HS-27A (cell line): ENCODE measurements around the gene USP6NL.

ENCODE experiments used
- DNase-seq: peaks from one replicate; pipeline ENCODE4 v3.0.0-alpha.2; 2012; ENCODE audit warnings: low read depth, missing footprints

Gene USP6NL

DNA sequence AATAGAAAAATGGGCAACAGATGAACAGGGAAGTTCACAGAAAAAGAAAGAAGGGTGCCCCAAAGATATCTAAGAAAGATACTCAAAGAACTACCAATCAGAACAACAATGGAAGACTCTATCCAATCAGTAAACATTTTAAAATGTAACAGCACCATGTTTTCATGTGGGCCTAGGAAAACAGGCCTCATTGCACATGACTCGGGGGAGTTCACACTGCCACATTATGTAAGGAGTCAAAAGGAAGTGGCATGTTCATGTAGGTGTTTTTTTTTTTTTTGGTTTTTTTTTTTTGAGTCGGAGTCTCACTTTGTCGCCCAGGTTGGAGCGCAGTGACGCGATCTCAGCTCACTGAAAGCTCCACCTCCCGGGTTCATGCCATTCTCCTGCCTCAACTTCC lies 132.2 kb downstream of the USP6NL start:
- no peak for DNase-seq

DNA sequence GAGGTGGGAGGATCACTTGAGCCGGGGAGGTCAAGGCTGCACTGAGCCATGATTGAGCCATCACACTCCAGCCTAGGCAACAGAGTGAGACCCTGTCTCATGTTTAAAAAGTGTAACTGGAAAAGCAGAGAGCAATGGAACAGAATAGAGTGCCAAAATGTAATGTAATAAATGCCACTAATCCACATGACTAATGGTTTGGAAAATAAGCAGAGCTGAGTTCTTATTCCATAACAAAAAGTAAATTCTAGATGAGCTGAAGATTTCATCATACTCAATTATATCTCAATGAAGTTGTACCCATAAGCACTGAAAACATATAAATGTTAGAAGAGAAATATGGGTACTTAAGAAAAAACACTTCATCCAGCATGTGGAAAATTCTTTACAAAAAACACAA lies 132.6 kb downstream of the USP6NL start:
- no peak for DNase-seq

DNA sequence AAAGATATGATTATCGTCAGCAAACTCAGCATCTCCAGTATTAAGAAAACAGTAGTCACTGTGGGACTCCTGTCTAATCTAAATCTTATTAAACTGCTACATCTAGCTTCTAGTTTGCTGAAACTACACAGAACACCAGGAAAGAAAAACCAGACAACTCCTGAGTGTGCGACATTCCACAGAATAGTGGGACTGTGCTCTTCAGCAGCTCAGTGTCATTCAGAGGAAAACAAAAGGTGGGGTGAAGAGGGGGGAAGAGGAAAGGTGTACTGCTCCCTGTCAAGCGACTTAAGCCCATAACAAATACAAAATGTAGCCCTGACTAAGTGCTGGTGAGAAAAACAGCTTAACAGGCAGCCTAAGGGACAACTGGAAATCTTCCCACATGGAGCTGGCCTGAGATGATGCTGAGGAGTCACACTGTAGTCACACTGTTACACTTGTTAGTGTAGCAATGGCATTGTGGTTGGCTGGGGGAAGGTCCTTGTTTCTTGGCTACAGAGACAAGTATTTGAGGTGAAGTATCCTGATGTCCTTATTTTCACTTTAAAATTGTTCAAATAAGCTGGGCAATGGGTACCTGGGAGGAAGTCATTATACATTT lies 135.5 kb downstream of the USP6NL start:
- no peak for DNase-seq

DNA sequence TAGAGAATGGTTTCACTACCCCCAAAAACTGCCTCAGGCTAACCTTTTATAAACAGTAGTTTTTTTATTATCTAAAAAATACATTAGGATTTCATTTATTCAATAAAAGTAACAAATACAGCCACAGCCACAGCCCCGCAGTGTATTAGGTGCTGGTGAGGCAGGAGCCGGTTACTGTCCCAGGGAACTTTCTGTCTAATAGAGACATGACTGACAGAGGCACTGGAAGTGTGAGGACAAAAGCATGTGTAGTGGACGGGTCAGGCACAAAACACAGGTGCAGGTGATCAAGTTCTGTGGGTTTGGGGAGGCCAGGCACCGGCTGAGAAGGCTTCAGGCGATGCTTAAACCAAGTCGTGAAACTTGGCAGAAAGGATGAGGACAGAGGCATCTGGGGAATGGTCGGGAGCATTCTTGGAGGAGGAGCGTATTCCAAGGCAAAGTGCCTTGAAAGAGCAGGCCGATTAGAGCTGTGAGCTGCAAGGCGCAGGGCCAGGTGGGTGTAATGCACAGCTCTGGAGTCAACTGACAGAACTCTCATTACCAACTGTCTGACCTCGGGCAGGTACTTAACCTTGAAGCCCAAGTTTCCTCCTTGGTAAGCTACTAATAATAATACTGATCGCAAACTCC lies 138.2 kb downstream of the USP6NL start:
- no peak for DNase-seq

DNA sequence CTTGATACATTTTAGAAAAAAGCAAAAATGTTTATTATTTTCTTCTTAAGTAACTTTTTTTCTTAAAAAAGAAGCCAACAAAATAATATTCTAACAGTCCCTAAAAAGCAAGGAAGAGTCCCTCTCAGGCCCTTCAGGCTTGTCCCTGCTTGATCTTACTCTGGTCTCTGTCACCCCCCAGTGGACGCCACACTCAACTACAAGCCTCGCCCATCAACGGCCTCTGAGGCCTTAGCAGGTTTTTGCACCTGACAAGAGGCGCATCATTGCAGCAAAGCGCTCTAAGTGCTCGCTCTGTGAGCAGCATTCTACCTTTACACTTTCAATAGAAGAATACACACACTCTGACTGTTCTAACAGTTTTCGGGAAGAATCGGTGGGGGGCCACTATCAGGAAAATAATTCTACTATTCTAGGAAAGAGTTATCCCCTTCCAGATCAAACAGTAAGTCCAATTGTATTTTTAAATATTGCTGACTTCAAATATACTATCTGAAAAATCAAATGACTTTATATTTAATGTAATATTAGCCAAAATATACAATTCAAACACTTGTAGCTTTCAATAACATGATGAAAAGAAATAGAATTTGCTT lies 139.2 kb downstream of the USP6NL start:
- DNase-seq: no peak

DNA sequence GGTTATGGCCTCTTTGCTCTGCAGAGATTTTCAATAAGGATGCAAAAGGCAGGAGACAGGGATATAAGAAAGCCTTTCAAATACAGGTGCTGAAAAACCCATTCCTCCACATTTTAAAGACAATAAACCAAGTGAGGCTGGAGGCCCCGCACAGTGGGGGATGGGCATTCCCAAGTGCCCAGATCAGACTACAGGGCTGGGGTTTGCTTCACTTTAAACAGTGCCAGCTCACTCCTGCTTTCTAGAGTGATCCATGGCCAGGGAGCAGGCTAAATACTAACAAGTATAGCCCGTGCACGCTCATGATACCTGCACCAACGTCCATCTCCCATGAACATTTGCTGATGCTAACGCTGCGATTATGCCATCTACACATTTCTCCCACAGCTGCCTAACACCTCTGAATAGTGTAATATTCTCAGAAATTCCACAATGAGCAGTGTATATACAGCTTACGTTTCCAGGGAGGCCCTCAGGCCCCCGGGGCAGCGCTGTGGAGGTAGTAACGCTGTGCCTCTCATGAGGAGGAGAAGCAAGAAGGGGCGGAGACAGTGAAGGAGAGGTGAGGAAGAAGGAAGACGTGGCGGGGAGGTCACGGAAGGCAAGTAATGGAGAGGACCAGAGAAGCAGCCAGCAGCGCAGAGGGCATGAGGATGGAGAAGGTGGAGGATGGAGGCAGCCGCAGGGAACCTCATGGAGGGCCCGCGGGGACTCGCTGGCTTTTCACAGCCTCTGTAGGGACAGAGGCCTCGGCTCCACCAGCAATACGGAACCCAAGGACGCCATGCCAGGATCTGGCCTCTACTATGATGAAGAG lies 141.7 kb downstream of the USP6NL start:
- no peak for DNase-seq

DNA sequence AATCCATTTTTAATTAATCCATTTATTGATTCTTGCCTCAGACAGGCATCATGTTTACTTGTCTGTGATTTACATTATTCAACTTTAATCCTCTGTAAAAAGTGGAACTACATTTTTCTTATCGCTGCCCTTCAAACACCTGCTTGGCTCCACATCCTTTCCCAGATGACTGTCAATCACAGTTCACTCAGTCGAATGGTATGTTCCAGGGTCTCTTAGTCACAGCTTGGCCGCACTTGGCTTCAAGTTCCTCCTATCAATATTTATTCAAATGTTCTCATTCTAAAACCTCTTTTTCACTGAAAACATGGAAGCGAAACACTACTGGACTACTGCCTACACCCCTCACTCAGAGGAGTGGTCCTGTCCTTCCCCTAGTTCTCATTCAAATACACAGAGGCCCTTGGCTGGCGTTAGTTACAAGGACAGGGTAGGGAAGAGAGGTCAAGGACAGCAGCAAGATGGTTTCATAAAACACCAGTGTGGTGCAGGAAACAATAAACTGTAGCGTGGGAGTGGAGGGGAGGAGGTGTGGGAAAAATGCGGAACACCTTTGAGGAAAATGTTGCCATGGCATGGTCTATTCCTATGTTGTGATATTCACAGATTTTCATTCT lies 143.2 kb downstream of the USP6NL start:
- no peak for DNase-seq

DNA sequence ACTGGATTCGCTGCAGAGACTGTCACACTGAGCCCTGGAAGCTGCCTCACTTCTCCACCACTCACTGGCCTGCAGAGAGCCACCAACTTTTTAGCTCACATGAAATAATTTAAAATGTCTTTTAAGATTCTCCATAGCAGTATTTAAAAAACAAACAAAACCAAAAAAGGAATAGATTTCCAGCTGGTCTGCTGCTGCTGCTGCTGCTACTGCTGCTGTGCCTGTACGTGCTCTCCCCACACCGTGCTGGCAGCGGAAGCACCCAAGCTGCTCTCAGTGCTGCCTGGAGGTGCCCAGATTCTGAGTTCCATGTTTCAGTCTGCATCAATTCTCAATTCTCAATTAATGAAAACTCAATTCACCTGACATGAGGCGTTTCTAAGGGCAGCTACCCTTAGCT lies 146.0 kb downstream of the USP6NL start:
- no peak for DNase-seq

DNA sequence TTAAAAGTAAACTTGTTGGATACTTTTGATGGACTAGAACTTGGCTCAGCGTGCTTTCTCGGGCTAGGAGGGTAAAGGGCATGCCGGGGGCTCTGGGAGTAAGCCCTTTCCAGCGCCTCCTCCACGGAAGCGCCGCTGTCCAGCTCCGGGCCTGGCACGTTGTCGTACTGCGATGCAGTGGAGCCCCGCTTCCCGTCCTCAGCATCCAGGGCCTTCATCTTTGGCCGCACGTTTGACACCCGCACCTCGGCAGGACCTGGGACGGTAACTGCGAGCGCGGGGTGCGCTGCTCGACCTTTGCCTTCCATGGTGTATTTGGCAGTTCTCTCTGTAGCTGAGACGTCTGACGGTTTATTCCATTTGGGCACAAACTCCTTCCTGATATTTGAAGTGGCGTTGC lies 148.3 kb downstream of the USP6NL start:
- DNase-seq: no peak

DNA sequence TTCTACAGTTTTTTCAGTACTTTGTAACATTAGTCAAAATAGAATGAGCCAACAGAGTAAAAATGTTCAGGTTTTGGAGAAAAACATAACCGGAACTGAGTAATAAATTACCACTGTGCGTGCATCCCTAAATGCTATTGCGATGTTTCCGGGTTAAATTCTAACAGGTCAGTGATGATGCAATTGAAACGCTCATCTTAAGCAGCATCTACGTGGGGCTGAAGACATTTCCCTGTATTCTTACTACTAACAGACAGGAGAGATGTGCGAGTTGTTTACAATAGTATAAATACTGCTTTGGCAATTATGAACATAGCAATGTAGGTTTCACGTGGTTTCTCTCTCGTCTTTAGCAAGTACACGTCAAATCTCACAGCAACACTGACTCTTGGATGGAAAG lies 149.4 kb downstream of the USP6NL start:
- no peak for DNase-seq

DNA sequence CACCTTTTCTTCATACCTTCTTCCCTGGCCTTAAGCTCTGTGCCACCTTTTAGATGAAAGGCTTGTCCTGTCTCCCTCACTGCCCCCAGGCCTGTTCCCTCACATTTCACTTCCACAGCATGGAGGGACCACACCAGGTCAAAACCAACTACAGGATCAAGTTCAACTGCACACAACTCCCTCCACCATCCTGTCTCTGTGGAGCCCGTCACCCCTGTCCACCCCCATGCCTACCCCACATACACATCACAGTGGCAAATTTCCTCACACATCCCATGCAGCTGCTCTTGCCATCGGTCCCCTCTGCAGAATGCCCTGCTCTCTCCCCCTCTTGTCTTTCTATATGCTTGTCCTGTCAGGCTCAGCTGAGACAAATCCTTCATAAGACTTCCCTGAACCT lies 154.1 kb downstream of the USP6NL start:
- DNase-seq: no peak

DNA sequence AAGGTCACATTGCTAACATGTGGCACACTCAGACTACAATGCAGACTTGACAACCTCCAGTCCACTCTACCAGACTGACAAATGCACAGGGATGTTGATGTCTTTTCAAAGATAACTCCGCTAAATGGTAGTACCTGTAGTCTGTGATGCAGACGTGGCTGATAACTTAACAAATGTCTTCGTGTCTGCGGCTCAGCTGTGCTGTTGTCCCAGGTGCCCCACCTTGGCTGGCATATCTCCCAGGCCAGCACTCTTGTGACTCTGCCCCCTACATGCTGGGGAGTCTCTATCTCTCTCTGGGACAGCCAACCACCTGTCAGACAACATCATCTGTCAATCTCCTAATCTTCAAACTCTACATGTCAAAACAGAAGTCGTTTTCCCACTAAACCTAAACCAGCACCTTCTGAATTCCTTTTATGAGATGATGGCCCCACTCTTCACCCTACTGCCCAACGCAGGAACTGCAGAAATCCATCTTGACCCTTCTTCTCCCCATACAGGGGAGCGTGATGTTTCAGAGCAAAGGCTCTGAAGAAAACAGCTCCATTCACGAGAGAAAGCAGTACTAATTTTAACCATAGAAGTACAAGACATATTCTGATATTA lies 156.4 kb downstream of the USP6NL start:
- DNase-seq: no peak

DNA sequence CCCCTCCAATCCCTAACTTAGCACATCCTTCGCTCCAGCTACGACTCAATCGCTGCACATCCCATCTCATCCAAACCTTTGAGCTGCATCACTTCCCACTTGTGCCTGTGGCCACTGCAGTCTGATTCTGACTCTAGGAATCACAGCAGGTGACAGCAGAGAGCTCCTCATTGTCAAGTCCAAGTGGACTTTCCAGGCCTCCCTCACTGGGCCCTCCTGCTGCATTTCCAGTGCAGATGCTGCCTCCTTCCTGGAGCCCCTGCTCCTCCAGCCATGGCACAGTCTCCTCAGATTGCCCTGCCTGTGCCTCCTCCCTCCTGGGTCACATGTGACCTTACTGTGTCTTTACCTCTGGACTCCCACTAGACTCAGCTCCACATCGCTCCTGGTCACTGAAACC lies 157.3 kb downstream of the USP6NL start:
- DNase-seq: no peak

DNA sequence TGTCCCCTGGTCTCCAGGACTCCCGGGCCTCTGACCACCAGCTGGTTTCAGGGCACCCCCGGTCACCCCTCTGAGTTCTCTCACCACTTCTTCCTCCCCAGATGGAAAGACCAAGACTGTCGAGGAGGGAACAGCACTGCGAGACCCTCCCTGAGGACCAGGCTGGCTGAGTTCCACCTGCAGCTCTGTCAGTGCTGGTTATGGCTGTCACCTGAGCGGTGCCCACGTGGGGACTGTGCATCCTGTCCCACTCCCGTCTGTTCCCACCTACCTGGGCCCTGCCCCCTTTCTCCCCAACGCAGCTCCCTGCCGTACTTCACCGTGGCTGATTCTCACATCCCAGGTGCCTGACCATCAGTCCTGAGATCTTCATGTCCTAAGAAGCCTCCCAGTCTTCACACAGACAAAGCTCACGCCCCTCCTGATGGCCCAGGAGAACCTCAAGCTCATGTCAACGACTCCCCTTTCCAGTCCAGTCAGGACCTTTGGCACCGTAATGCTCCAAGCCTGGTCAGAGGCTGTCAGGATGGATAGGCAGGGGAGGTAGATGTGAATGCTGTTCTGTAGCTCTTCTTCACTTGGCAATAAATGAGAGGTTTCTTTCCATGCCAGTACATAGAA lies 159.7 kb downstream of the USP6NL start:
- DNase-seq: no peak

DNA sequence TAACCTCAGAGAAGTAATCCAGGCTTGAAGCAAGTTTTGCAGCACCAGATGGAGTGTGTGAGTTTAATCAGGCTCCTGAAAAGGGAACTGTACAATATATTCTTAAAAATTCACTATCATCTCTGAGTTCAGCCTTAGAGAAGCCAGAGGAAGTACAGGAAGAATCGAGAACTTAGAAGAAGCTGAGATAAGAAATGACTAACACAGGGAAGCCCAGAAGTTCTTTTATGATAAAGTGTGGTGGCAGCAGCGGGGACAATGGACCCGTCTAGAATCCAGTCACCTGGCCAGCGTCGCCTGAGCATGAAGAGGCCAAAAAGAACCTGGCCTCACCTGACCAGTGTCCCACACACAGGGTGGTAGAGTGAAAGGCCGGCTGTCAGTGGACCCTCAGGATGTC lies 161.0 kb downstream of the USP6NL start:
- DNase-seq: no peak

DNA sequence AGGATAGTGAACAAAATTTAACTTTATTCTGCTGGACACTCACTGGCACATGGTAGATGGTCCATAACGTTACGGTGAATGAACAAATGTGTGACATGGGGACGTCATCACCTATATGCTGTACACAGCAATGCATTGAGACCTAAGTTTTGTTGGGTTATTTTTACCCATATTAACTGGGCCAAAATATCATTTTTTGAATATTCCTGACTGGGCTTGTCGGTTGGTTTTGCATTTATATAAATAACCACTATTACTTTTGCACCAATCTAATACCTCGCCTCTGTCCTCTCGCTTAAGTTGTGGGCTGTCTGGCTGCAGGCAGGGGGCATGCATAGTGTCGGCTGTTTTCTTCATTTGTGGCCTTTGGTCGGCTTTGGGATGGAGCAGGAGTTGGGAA lies 161.7 kb downstream of the USP6NL start:
- DNase-seq: no peak

DNA sequence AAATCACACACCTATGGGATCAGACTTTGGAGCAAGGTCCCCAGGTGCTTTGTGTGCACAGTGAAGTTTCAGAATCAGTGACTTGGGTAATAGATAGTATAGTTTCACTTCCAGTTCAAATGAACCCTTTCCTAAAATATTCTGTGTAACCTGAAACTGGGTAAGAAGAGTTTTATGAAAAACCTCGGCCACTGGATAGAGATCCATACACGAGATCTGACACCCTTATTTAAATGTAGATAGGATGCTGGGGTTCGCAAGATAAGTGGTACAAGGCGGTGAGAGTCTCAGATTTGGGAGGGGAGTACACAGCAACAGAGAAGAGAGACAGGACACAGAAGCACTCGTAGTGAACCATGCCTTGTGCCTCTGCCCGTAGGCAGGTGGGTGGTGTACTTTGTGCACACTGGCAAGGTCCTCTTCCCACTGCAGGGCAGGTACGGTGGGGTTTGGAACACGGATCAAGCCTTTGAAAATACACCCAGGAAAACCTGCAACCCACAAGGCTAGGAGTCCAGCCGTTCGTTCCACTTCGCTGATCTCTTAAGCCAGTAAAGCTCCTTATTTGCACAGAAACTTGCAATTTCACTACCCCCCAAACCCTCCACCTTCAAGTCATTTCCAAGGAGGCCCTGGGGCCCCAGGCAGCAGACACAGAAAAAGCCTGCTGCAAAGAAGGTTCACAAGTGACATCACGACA lies 162.8 kb downstream of the USP6NL start:
- DNase-seq: no peak

DNA sequence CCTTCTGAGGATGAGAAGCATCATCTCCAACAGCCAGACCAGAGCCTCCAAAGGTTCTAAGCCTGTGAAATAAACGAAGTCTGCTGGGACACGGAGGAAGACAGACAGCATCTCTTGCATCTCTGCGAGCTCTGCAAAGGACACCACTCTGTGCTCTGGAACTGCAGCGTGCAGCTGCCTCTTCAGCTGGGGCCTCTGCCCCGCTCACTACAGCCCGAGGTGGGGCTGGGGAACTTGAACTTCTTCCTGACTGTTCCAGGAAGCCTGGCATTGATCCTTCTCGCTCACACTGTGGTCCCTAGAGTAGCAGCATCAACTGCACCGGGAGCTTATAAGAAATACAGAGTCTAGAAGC lies 163.3 kb downstream of the USP6NL start:
- no peak for DNase-seq

DNA sequence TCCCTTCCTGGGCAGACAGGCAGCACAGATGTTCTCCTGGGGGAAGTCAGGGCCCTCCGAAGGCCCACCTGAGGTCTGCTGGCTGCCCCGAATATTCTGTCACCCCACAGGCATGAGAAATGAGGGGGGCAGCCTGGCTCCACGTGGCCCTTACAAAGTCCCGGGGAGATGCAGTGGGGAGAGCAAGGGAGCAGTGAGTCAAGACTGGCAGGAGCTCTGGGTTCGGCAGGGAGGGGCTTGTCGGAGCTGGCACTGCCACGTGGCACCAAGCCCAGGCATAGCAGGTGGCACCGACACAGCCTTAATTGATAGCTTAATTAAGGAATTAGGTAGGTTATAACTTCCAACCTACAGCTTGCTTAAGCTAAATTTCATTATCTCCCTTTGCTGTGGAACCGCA lies 163.9 kb downstream of the USP6NL start:
- no peak for DNase-seq

DNA sequence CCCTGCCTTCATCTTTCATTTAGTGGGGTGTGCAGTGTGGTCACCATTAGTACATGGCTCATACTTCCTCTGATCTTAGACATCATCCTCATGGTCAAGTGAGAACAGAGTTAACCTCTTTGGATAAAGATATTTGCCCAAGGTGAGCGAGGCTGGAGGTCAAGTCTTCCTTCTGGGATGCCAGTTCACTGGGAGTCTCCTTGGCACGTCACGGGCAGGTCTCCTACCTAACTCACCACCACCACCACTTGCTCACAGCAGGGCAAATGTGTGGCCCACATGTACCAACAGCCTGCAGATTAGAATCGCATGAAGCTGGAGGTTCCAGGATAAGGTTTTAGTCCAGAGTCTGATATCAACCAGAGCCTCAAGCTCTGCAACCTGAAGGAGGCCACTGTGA lies 164.6 kb downstream of the USP6NL start:
- no peak for DNase-seq

DNA sequence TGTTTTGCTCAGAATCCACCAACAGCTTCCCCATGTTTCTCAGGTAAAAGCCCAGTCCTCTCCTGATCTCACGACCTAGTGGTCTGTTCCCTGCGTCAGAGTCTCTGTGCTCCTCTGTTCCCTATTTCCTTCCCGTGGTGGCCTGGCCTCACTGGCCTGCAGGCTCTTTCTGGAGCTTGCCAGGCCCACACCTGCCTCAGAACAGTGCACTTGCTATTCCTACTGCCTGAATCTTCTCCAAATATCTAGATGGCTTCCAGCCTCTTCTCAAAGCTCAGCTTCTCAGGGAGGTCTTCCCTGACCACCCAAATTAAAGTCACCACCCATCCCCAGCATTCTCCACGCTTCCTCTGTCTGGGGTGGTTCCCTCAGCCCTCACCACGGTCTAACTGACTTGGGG lies 165.3 kb downstream of the USP6NL start:
- DNase-seq: no peak
